GM12878 (cell line): ENCODE data around the gene CCDC34. TPM values are rescaled to one million over a fixed set of nuclear protein-coding genes. Genes with fewer than 3 reads are reported as not detected.

Experiments used
- ATAC-seq: fragments of 200-7000 bp; cut with Tn5 transposase; 3 replicates; pipeline ENCODE4 v1.9.1; 2020; ENCODE audit warnings: mild to moderate bottlenecking, moderate library complexity
- BruUV-seq: library from RNA; stranded (reverse); fragments of 400-500 nt; replicated peaks from 2 replicates; lab custom pipeline; 2021; lab: Mats Ljungman, UMichigan
- CTCF ChIA-PET: fragments of 300-600 bp; sonication (Branson Sonifier 250); formaldehyde crosslinking; extraction: SDS; loops from one replicate; lab custom pipeline; 2021; ENCODE audit warnings: inconsistent platforms; lab: Yijun Ruan, JAX
- POLR2A ChIA-PET: fragments of 350-600 bp; formaldehyde crosslinking; extraction: SDS; loops from one replicate; lab custom pipeline; 2021; ENCODE audit warnings: inconsistent platforms; lab: Charles Lee
- RAD21 ChIA-PET: fragments of 300-600 bp; sonication (Branson Sonifier 250); formaldehyde crosslinking; loops from one replicate; lab custom pipeline; 2023; ENCODE audit warnings: antibody characterized with exemption; ENCODE audit not compliant: unreplicated experiment; lab: Charles Lee
- SMC1A ChIA-PET: fragments of 300-600 bp; sonication (Branson Sonifier 250); formaldehyde crosslinking; loops from one replicate; lab custom pipeline; 2023; ENCODE audit not compliant: unreplicated experiment, uncharacterized antibody; lab: Charles Lee
- DNase-seq: peaks from one replicate; pipeline ENCODE4 v3.0.0-alpha.2; 2011; ENCODE audit warnings: low read depth, low spot score
- FAIRE-seq: peaks from 3 replicates; lab custom pipeline; 2011; peaks lifted over from hg19 to GRCh38; lab: Jason Lieb, UNC
- H2AFZ ChIP-seq: 2 replicates; pipeline ENCODE4 v1.6.0; 2011; ENCODE audit warnings: low read depth, low read length, control low read depth; ENCODE audit not compliant: control insufficient read depth
- H3K27ac ChIP-seq: 2 replicates; pipeline ENCODE4 v1.5.1; 2011; ENCODE audit warnings: control low read depth; ENCODE audit not compliant: control insufficient read depth, insufficient read depth
- H3K27me3 ChIP-seq, 2 experiments: replicated peaks in 1 of 2; 2 replicates each; pipeline versions ENCODE4 v1.6.0 to v1.6.1; 2011; ENCODE audit warnings: low read length in 1 of 2; ENCODE audit not compliant: control insufficient read depth in 2 of 2, insufficient read depth in 2 of 2
- H3K36me3 ChIP-seq, 2 experiments: 2 replicates each; pipeline ENCODE4 v1.5.1; 2011; ENCODE audit warnings: low read length in 1 of 2; ENCODE audit not compliant: control insufficient read depth in 2 of 2, insufficient read depth in 2 of 2
- H3K4me1 ChIP-seq: 2 replicates; pipeline ENCODE4 v1.6.1; 2011; ENCODE audit warnings: mild to moderate bottlenecking, low read length, moderate library complexity, mixed read lengths; ENCODE audit not compliant: control insufficient read depth, insufficient read depth
- H3K4me2 ChIP-seq: 2 replicates; pipeline ENCODE4 v1.6.0; 2011; ENCODE audit warnings: control low read depth; ENCODE audit not compliant: control insufficient read depth, insufficient read depth
- H3K4me3 ChIP-seq: fragments of 200-600 bp; sonication (generic); 2 replicates; pipeline ENCODE4 v1.5.1; 2016
- H3K79me2 ChIP-seq: 2 replicates; pipeline ENCODE4 v1.6.0; 2011; ENCODE audit warnings: low read length; ENCODE audit not compliant: control insufficient read depth, insufficient read depth
- H3K9ac ChIP-seq: 2 replicates; pipeline ENCODE4 v1.8.0; 2011; ENCODE audit warnings: low read length, control low read depth, mixed read lengths; ENCODE audit not compliant: control insufficient read depth, insufficient read depth
- H3K9me3 ChIP-seq: replicated peaks from 3 replicates; pipeline ENCODE4 v1.5.1; 2011; ENCODE audit warnings: mild to moderate bottlenecking, low read length; ENCODE audit not compliant: control insufficient read depth, insufficient read depth
- H4K20me1 ChIP-seq: 2 replicates; pipeline ENCODE4 v1.6.0; 2011; ENCODE audit not compliant: control insufficient read depth, insufficient read depth
- ETV6 ChIP-seq, 2 experiments: fragments of 450-650 bp in 1 of 2; IDR thresholded peaks in 1 of 2; conservative IDR thresholded peaks in 1 of 2; 2 replicates each; pipeline ENCODE4 v1.6.1; 2014; ENCODE audit warnings: antibody characterized with exemption in 1 of 2, borderline replicate concordance in 1 of 2, low read depth in 1 of 2, mild to moderate bottlenecking in 1 of 2, moderate library complexity in 1 of 2
- NBN ChIP-seq: fragments of 450-650 bp; IDR thresholded peaks from 2 replicates; pipeline ENCODE4 v1.6.1; 2016
- NFXL1 ChIP-seq: fragments of 450-650 bp; IDR thresholded peaks from 2 replicates; pipeline ENCODE4 v1.6.1; 2017; ENCODE audit warnings: antibody characterized with exemption, mild to moderate bottlenecking, borderline replicate concordance
- NFYB ChIP-seq: IDR thresholded peaks from 2 replicates; pipeline ENCODE4 v1.6.1; 2011; ENCODE audit warnings: low read depth, mild to moderate bottlenecking, low read length, improper control_type of control experiment, moderate library complexity; ENCODE audit not compliant: insufficient read depth
- WGBS: methylation state at CpG from one replicate; pipeline ENCODE4 v1.1.6; 2016; ENCODE audit warnings: low lambda C conversion rate; ENCODE audit not compliant: insufficient replicate concordance, insufficient coverage; ENCODE audit errors: missing lambda C conversion rate; 5-methylcytosine and 5-hydroxymethylcytosine counted together
- in situ Hi-C: fragments of 300-500 bp; cut with MboI; formaldehyde crosslinking; loops from 9 replicates; pipeline ENCODE4 v1.14.3; 2018; ENCODE audit warnings: mixed read lengths
- intact Hi-C: fragments of 100-400 bp; cut with micrococcal nuclease; formaldehyde crosslinking; loops from one replicate; pipeline ENCODE4 v1.14.2; 2022; ENCODE audit not compliant: unreplicated experiment
- polyA plus RNA-seq, 11 experiments: library from polyadenylated mRNA; depleted of rRNA in 4 of 11; unstranded in 6 of 11; stranded (reverse) in 5 of 11; fragments of >200 nt; fragmentation: Nextera tagmentation in 4 of 11; fragmentation: Illumina TruSeq in 1 of 11; extraction: Ambion mirVana in 4 of 11; extraction: Trizol in 1 of 11; gene quantifications; 1 replicate in 1 of 11; 2 replicates in 10 of 11; pipeline versions ENCODE4 v1.2.1 to v1.2.3, GENCODE V29; 2011 to 2016; ENCODE audit warnings: inconsistent platforms in 2 of 11, missing spikeins in 2 of 11, low read depth in 1 of 11
- total RNA-seq, 4 experiments: library from RNA; depleted of rRNA in 3 of 4; stranded (reverse); fragments of >200 nt in 3 of 4; fragmentation: Illumina TruSeq in 1 of 4; extraction: Trizol in 1 of 4; gene quantifications; 2 replicates each; pipeline versions ENCODE4 v1.2.1 to v1.2.3, GENCODE V29; 2013 to 2021

Gene CCDC34
- total and polyA plus RNA-seq, 10 of the 15 experiments (the other 5 are each of a cell fraction or from before 2014, with no cell fraction given), result 6.2 to 39.1 (median 14.6) TPM

GRCh38 chr11:27293515-27294417 is 69.2 kb downstream of the CCDC34 start:
- ChIA-PET SMC1A (interaction anchor here (0.6 to 9.3 kb wide), 11 partner anchors 11 to 193 kb away, joined by 3 to 179 read pairs (median 4); no protein-coding TSS in a partner anchor), RAD21 (interaction anchor here (1.5 to 7.8 kb wide), 3 partner anchors 59 to 108 kb away, joined by 4 to 165 read pairs (median 36); no protein-coding TSS in a partner anchor), POLR2A (no interaction called here), CTCF (interaction anchor here (0.8 to 9.2 kb wide), 8 partner anchors 11 to 204 kb away, joined by 3 to 209 read pairs (median 28); no protein-coding TSS in a partner anchor)
- H3K4me1 ChIP-seq, result no peaks in the 10 kb centered on the region
- TF ChIP-seq NFYB, result no peak
- no peak for TF ChIP-seq NFXL1
- no peak for TF ChIP-seq NBN
- intact Hi-C loops, result loop anchor here (10.0 kb wide), 1 partner anchor 539 kb away; no protein-coding TSS in a partner anchor
- no peak overlapping the region for H3K9ac ChIP-seq
- no TSS peak for BruUV-seq
- no peak overlapping the region for H2AFZ ChIP-seq
- no peaks in the 10 kb centered on the region for H4K20me1 ChIP-seq
- H3K36me3 ChIP-seq, result no peaks in the 10 kb centered on the region
- H3K4me2 ChIP-seq, result no peak overlapping the region
- in situ Hi-C loops, result no loop called here
- H3K9me3 ChIP-seq, result no peaks in the 10 kb centered on the region; the same call in 1 of the 3 replicates
- ATAC-seq (no peak), DNase-seq (no peak), FAIRE-seq (no peak)
- no peaks in the 10 kb centered on the region for H3K27me3 ChIP-seq
- H3K27ac ChIP-seq, result no peak overlapping the region
- 14% methylated on average over 6 of the region's 6 CpGs for WGBS
- H3K4me3 ChIP-seq, result no peak overlapping the region
- H3K79me2 ChIP-seq, result no peaks in the 10 kb centered on the region

- Histone ChIP-seq H3K27ac (no peak overlapping the region), H3K27me3 (no peaks in the 10 kb centered on the region), H3K9ac (no peak overlapping the region), H3K79me2 (no peaks in the 10 kb centered on the region), H3K4me2 (no peak overlapping the region), H3K4me1 (no peaks in the 10 kb centered on the region), H4K20me1 (no peaks in the 10 kb centered on the region), H2AFZ (no peak overlapping the region), H3K4me3 (no peak overlapping the region), H3K9me3 (no peaks in the 10 kb centered on the region; the same call in 1 of the 3 replicates), H3K36me3 (no peaks in the 10 kb centered on the region)
- ChIA-PET SMC1A (interaction anchor here (0.6 to 9.3 kb wide), 7 partner anchors 10 to 107 kb away, joined by 3 to 179 read pairs (median 4); no protein-coding TSS in a partner anchor), POLR2A (no interaction called here), CTCF (interaction anchor here (0.6 to 9.2 kb wide), 4 partner anchors 12 to 222 kb away, joined by 3 to 209 read pairs (median 4); no protein-coding TSS in a partner anchor), RAD21 (interaction anchor here (7.8 kb wide), 1 partner anchor 107 kb away, joined by 165 read pairs; no protein-coding TSS in a partner anchor)
- no peak for TF ChIP-seq ETV6 (conservative IDR thresholded peaks at IDR 0.05 in 1 of 2, IDR thresholded peaks at IDR 0.05 in 1 of 2; ENCODE audit: borderline replicate concordance in 1 of 2, low read depth in 1 of 2)
- in situ Hi-C loops (no loop called here), intact Hi-C loops (loop anchor here (10.0 kb wide), 1 partner anchor 538 kb away; no protein-coding TSS in a partner anchor)
- ATAC-seq, result no peak
- WGBS, result 2% methylated on average over 2 of the region's 2 CpGs
- no peak for FAIRE-seq
- no TSS peak for BruUV-seq
- DNase-seq, result no peak
Observed at GRCh38 chr11:27292637-27293010, 70.4 kb downstream of the CCDC34 start.
